Measurements from ENCODE around the gene LATS1.

Gene LATS1

DNA sequence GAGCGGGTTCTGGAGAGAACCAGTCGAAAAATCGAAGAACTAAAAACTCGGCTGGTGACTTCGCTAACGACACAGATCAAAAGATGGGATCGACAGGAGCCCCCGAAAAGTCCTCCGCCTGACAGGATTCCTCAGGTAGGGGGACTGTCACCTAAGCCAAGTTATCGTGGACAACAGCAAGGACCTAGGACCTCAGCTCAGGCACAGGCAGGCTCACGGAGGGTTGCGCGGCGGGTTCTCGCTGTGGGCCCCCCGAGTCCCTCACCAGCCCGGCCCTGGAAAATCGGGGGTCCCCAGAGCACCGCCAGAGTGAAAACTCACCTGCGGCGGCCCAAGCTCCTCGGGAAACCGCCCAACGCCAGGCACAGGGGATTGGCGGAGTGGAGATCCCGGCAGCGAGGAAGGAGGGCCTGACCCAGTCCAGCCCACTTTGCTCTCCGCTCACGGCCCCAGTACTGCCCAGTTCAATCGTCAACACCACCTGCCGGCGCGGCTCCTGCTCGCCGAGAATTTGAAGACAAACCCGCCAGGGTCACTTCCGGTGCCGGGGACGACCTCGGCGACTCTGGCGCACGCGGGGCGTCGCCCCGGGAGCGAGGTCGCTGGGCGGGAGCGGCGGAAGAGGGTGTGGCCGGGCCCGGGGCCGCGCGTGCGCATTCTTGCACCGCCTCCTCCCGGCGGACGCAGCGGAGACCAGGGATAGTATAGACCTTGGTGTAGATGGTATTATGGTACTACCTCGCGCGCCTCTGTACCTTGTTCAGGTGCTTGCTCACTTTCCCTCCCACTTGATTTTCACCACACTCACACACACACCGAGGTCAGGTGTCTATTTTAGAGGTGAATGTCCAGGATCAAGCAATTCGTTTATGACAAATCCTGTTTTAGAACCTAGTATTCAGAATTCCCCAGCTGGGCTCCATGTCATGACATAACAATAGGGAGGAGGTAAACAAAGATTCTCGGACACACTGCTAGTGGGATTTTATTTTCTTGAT is 69.5 kb downstream of the LATS1 start, which contains the start of gene KATNA1:
KATNA1 (minus strand) TSS at position 567 of the 998 bp plus-strand sequence. CDS start 10,167 bp downstream, outside the sequence.
- DNase-seq = peak; percentile 88 to 89

DNA sequence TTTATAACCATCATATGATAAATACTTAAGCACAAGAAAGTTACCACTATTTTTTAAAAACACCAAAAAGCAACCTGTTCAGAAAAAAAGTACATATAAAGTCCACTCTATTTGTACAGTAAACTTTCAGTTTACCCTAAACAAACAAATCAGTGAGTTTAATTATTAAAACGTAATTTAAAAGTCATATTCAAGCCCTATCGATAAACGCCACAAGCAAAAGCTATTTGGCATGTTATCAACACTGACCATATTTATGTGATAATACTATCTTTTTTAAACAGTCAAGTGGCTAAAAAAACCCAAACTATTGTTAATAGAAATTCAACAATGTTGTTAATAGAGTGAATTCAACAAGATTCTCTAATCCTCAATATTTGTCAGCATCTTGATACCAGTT is 71.3 kb downstream of the LATS1 start:
- no peak for DNase-seq

DNA sequence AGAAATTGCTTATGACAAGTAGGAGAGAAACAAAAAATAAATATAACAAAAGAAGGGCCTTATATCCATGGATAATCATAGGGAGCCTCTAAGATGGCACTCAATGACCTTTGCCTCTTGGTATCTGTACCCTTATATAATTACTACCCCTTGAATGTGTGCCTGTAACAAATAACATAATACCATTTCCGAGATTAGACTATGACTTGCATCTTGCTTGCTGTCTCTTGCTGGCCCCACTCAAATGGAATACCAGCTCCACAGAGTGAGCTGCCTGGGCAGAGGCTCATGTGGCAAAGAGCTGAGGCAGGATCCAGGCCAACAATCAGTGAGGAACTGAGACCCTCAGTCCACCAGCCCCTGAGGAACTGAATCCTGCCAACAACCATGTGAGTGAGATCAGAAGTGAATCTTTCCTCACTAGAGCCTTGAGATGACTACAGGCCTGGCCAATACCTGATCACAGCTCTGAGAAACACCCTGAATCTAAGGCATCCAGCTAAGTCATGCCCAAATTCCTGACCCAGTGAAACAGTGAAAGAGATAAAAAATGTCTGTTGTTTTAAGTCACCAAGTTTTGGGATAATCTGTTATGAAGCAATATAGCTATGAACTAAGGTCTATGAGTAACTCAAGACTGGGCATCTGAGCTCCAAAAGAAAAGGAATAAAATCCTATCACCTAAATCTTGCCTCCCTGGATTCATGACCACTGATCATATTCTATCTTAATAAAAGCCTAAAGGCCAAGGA is 74.9 kb downstream of the LATS1 start:
- no peak for DNase-seq

DNA sequence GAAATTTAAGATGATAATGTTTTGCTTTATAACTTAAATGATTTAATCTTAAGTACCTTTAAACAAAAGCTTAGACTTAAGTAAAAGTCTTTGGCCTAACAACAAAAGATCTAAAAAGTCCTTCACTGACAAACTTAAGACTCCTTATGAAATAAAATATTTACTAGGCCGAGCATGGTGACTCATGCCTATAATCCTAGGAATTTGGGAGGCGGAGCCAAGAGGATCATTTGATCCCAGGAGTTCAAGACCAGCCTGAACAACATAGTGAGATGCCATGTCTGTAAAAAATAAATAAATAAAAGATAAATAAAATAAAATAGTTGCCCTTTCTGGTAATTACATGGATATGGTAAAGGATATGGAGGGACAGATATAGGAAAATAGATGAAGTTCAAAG is 81.8 kb downstream of the LATS1 start:
- no peak for DNase-seq

DNA sequence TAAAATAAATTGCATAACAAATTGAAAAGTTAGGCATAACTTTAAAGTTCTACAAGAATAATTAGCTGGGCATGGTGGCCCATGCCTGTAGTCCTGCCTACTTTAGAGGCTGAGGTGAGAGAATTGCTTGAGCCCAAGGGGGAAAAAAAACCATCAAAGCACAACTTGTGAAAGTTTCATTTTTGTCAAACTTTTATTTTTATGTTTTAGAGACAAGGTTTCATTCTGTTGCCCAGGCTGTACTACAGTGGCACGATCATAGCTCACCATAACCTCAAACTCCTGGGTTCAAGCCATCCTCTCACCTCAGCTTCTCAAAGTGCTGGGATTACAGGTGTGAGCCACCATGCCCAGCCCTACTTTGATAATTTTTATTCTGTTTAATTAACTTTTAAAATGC is 83.6 kb downstream of the LATS1 start:
- DNase-seq = no peak

DNA sequence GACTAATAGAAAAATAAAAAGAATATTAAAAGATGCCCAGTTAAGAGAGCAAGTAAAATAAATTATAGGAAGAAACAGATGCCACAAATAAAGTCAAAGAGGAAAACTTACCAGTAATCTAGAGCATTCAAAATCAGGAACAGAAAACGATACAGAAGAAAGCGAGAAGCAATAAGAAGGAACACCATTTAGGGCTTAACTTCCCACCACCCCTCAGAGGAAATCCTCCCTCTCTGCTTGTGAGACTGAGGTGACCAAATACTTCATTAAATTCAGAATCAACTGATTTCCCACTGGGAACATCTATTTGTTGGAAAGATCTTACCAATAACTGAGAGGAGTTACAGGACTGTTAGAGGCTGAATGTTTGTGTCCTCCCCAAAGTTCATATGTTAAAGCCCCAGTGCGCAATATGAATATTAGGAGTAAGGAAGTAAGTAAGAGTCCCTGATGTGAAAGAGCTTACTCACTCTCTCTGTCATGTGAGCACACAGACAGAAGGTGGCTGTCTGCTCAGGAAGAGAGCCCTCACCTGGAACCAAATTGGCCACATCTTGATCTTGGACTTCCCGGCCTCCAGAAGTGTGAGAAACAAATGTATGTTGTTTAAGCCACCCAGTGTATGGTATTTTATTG is 88.9 kb downstream of the LATS1 start:
- no peak for DNase-seq

DNA sequence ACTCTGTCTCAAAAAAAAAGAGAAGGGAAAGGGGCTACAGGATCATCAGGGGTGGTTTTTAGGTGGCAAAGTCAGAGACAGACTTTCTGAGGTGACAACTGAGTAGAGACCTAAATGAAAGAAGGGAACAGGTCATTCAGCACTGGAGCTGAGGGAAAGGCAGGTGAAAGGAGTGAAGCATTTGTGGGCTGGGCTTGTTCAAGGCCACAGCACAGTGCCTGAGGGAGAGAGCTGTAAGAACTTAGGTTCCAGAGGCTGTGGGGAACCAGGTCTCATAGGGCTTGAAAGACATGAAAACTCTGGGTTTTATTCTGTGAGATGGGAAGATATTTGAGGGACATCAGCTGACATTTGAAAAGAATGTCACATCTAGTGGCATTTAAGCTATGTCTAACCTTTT is 90.2 kb downstream of the LATS1 start:
- no peak for DNase-seq

DNA sequence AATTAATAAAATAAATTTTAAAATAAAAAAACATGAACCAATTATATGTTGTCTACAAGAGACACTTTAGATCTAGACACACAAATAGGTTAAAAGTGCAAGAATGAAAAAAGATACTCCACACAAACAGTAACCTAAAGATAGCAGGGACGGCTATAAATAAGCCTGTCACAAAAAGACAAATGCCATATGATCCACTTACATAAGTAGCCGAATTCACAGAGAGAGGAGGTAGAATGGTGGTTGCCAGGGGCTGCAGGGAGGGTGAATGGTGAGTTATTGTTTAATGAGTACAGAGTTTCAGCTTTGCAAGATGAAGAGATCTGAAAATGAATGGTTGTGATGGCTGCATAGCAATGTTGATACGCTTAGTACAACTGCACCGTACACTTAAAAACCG is 102.1 kb downstream of the LATS1 start:
- no peak for DNase-seq

DNA sequence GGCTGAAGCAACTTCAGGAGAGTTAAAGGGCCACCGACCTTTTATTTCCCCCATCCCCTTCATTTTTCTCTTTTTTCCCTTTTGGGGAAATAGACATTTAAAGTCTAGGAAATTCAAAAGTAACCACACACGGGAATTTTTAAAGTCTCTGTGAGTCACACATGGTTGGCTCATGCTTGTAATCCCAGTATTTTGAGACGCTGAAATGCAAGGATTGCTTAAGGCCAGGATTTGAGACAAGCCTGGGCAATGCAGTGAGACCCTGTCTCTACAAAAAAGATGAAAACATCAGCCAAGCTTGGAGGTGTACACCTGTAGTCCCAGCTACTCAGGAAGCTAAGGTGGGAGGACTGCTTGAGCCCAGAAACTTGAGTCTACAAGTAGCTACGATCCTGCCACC is 103.6 kb downstream of the LATS1 start:
- no peak for DNase-seq

DNA sequence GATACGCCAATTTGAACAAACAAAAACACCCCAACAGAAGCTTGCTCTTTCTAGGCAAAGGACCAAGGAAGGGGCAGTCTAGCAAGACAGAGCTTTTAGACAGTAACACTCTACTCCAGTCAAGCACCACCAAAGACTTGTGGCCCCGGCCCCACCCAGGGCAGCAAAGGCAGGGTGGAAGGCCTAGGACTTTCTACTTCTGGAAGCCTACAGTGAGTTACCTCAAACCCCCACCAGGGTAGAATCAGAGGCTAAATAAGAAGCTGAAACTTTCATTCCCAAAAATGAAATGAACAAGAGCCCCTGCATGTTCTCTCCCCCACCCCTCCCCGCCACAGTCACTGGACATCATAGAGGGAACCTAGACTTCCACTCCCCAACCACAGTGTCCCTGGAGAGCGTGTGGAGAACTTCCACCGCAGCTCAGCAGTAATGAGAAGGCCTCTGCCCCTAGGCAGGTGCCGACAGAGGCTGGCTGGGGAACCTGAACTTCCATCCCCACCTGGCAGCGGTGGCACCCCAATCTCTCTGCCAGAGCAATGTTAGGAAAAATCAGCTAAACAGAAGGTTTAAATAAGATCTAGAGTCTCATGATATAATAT is 109.4 kb downstream of the LATS1 start:
- no peak for DNase-seq
